Esophagus muscularis mucosa (tissue), 4 donors: ENCODE measurements around the gene WFDC11. TPM values are rescaled to one million over a fixed set of nuclear protein-coding genes. Genes with fewer than 3 reads are reported as not detected.
"Not testable (repeated sequence)": the region's sequence is repeated elsewhere in the genome, so short reads cannot be mapped to it uniquely, and the experiment has no call there.

Source experiments
- DNase-seq: peaks from one replicate; pipeline ENCODE4 v3.0.0-alpha.2; 2017; ENCODE audit errors: extremely low spot score
- H3K27ac ChIP-seq, 4 donors: fragments of 200-600 bp; sonication (generic); replicated peaks in 1 of 4; 1 replicate in 3 of 4; 2 replicates in 1 of 4; pipeline ENCODE4 v1.5.1; 2016 to 2019; ENCODE audit warnings: mild to moderate bottlenecking in 1 of 4
- H3K27me3 ChIP-seq, 4 donors: fragments of 200-600 bp; sonication (generic); one replicate each; pipeline versions ENCODE4 v1.5.1 to v1.6.0; 2016 to 2019
- H3K36me3 ChIP-seq, 4 donors: fragments of 200-600 bp; sonication (generic); one replicate each; pipeline ENCODE4 v1.5.1; 2016 to 2019
- H3K4me1 ChIP-seq, 4 donors: fragments of 200-600 bp; sonication (generic); one replicate each; pipeline ENCODE4 v1.5.1; 2016 to 2019
- H3K4me3 ChIP-seq, 4 donors: fragments of 200-600 bp; sonication (generic); 1 replicate in 2 of 4; 2 replicates in 2 of 4; pipeline ENCODE4 v1.5.1; 2016 to 2019; ENCODE audit warnings: mild to moderate bottlenecking in 4 of 4, moderate library complexity in 1 of 4
- H3K9me3 ChIP-seq, 4 donors: fragments of 200-600 bp; sonication (generic); 1 replicate in 3 of 4; 2 replicates in 1 of 4; pipeline ENCODE4 v1.5.1; 2016 to 2019
- EP300 ChIP-seq: sonication (generic); formaldehyde crosslinking; IDR thresholded peaks from one replicate; pipeline ENCODE4 v1.6.1; 2017; ENCODE audit warnings: antibody characterized with exemption
- POLR2A ChIP-seq: fragments of 450-650 bp; IDR thresholded peaks from one replicate; pipeline ENCODE4 v1.6.1; 2017; ENCODE audit warnings: antibody characterized with exemption, moderate library complexity, mild to moderate bottlenecking, low read depth
- POLR2AphosphoS5 ChIP-seq, 2 donors: sonication (generic); formaldehyde crosslinking; IDR thresholded peaks; one replicate each; pipeline ENCODE4 v1.6.1; 2017; ENCODE audit warnings: antibody characterized with exemption in 2 of 2
- WGBS: methylation state at CpG from one replicate; pipeline ENCODE4 v1.1.5; 2018; 5-methylcytosine and 5-hydroxymethylcytosine counted together
- intact Hi-C: fragments of 100-400 bp; cut with DNase I; formaldehyde crosslinking; loops from one replicate; pipeline ENCODE4 v1.15.1; 2023
- total RNA-seq, 4 donors: library from RNA; depleted of rRNA; stranded (reverse); fragments of >200 nt; gene quantifications; one replicate each; pipeline versions ENCODE4 v1.1.0 to v1.2.1, GENCODE V29; 2016
- TF ChIP-seq, protein P1 (sequence below), 3 experiments: fragments of 200-600 bp in 2 of 3; fragments of 450-650 bp in 1 of 3; sonication (generic) in 2 of 3; IDR thresholded peaks; one replicate each; pipeline ENCODE4 v1.5.1; 2017 to 2019; ENCODE audit warnings: antibody characterized with exemption in 3 of 3, mild to moderate bottlenecking in 2 of 3, moderate library complexity in 1 of 3

WFDC11 gene
- total RNA-seq, 4 donors from 2014 or later = not detected

- 75% methylated on average over 6 of the region's 6 CpGs for WGBS
- Histone ChIP-seq H3K27me3 (peaks cover 0 to 10% (median 0%) of the 10 kb centered on the region in 4 donors), H3K27ac (no peak overlapping the region), H3K4me1 (no peaks in the 10 kb centered on the region), H3K36me3 (no peaks in the 10 kb centered on the region), H3K9me3 (no peaks in the 10 kb centered on the region), H3K4me3 (no peak overlapping the region)
- no peak for DNase-seq
- TF ChIP-seq POLR2A = no peak
- TF ChIP-seq, protein P1, sequence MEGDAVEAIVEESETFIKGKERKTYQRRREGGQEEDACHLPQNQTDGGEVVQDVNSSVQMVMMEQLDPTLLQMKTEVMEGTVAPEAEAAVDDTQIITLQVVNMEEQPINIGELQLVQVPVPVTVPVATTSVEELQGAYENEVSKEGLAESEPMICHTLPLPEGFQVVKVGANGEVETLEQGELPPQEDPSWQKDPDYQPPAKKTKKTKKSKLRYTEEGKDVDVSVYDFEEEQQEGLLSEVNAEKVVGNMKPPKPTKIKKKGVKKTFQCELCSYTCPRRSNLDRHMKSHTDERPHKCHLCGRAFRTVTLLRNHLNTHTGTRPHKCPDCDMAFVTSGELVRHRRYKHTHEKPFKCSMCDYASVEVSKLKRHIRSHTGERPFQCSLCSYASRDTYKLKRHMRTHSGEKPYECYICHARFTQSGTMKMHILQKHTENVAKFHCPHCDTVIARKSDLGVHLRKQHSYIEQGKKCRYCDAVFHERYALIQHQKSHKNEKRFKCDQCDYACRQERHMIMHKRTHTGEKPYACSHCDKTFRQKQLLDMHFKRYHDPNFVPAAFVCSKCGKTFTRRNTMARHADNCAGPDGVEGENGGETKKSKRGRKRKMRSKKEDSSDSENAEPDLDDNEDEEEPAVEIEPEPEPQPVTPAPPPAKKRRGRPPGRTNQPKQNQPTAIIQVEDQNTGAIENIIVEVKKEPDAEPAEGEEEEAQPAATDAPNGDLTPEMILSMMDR (IDR thresholded peaks at IDR 0.05) = no peak
- TF ChIP-seq POLR2AphosphoS5 (IDR thresholded peaks at IDR 0.05) = no peak
- TF ChIP-seq EP300 = no peak
- intact Hi-C loops = no loop called here
These were observed 20.7 kb downstream of the WFDC11 start for GRCh38 chr20:45649312-45649863.

DNA sequence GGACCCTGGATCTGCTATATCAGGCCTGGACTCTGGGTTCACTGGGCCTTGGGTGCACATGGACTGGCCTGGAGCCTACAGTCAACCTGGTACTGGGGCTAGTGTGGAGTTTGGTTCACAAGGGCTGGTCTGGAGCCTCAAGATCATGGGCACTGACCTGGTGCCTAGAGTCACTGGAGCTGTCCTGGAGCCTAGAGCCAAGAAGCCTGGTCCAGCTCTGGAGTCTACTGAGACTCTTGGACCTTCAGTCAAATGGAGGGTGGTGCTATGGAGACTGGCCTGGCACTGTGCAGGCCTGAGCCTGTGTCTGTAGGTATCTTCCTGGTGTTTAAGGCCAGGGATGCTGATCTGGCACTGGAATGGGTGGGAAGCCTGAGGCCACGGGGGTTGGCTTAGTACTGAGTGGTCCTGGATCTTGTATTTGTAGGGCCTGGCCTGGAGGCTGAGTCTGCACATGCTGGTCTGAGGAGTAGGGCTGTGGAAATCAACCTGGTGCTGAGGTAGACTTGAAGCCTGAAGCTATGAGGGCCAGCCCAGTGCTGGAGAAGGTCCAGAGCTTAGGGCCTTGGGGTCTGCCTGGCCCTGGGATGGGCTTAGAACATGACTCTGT, 22.5 kb downstream of the WFDC11 start:
- H3K27me3 ChIP-seq = peaks cover 0 to 10% (median 0%) of the 10 kb centered on the region in 4 donors
- H3K27ac ChIP-seq = no peak overlapping the region
- intact Hi-C loops = no loop called here
- H3K36me3 ChIP-seq = no peaks in the 10 kb centered on the region
- H3K4me3 ChIP-seq = no peak overlapping the region
- H3K4me1 ChIP-seq = no peaks in the 10 kb centered on the region
- no peak for DNase-seq
- TF ChIP-seq, protein P1 (IDR thresholded peaks at IDR 0.05) = no peak
- TF ChIP-seq POLR2A (no peak), EP300 (no peak), POLR2AphosphoS5 (IDR thresholded peaks at IDR 0.05) (no peak)
- no CpG with 5 or more reads among the region's 1 CpG for WGBS
- no peaks in the 10 kb centered on the region for H3K9me3 ChIP-seq

DNA sequence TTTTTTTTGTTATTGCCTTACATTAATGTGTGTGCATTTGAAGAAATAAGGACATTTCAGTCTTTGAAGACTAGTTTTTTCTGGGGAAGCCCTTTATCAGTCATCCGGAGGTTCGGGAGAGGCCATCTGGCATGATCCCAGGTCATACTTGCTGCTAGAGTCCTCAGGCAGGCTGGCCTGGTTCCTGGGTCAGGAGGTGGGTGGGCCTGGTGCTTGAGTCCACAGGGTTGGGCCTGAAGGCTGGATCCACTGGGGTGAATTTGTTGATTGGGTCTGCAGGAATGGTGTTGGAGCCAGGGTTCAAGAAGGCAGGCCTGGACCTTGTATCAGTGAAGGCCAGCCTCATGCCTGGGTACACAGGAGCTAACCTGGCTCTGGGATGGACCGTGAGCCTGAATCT, 23.2 kb downstream of the WFDC11 start:
- DNase-seq = no peak
- 80% methylated on average over 1 of the region's 3 CpGs for WGBS
- no peaks in the 10 kb centered on the region for H3K4me1 ChIP-seq
- intact Hi-C loops = no loop called here
- TF ChIP-seq POLR2A = no peak
- TF ChIP-seq, protein P1 (IDR thresholded peaks at IDR 0.05) = no peak
- TF ChIP-seq EP300 = no peak
- TF ChIP-seq POLR2AphosphoS5 (IDR thresholded peaks at IDR 0.05) = no peak
- no peaks in the 10 kb centered on the region for H3K36me3 ChIP-seq
- H3K9me3 ChIP-seq = no peaks in the 10 kb centered on the region
- H3K27me3 ChIP-seq = peaks cover 0 to 7% (median 0%) of the 10 kb centered on the region in 4 donors
- H3K4me3 ChIP-seq = no peak overlapping the region
- H3K27ac ChIP-seq = no peak overlapping the region

DNA sequence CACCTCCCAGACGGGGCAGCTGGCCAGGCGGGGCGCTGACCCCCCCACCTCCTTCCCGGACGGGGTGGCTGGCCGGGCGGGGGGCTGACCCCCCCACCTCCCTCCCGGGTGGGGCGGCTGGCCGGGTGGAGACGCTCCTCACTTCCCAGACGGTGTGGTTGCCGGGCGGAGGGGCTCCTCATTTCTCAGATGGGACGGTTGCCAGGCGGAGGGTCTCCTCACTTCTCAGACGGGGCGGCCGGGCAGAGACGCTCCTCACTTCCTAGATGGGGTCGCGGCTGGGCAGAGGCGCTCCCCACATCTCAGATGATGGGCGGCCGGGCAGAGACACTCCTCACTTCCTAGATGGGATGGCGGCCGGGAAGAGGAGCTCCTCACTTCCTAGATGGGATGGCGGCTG, 24.2 kb downstream of the WFDC11 start:
- DNase-seq, intact Hi-C loops, H3K9me3 ChIP-seq, H3K36me3 ChIP-seq, H3K27ac ChIP-seq, H3K4me3 ChIP-seq, H3K27me3 ChIP-seq, H3K4me1 ChIP-seq: not testable (repeated sequence)
- WGBS = 89% methylated on average over 8 of the region's 28 CpGs

GRCh38 chr20:45641076-45641475, 29.0 kb downstream of the WFDC11 start:
- DNase-seq, H3K9me3 ChIP-seq, H3K27ac ChIP-seq, H3K27me3 ChIP-seq, H3K4me1 ChIP-seq, H3K4me3 ChIP-seq, H3K36me3 ChIP-seq, intact Hi-C loops: not testable (repeated sequence)
- WGBS = 98% methylated on average over 24 of the region's 24 CpGs

- Histone ChIP-seq H3K9me3 (no peaks in the 10 kb centered on the region), H3K4me1 (no peaks in the 10 kb centered on the region), H3K27me3 (no peaks in the 10 kb centered on the region), H3K36me3 (no peaks in the 10 kb centered on the region), H3K27ac (no peak overlapping the region), H3K4me3 (no peak overlapping the region)
- intact Hi-C loops = no loop called here
- DNase-seq = no peak
- 82% methylated on average over 5 of the region's 5 CpGs for WGBS
- TF ChIP-seq POLR2A (no peak), POLR2AphosphoS5 (IDR thresholded peaks at IDR 0.05) (no peak), EP300 (no peak)
- TF ChIP-seq, protein P1 (IDR thresholded peaks at IDR 0.05) = no peak
These were observed 30.4 kb downstream of the WFDC11 start for GRCh38 chr20:45639687-45640086.
